Breast epithelium (tissue), 4 donors: ENCODE data around the gene MED9. TPM values are rescaled to one million over a fixed set of nuclear protein-coding genes. Genes with fewer than 3 reads are reported as not detected.

Source experiments
- DNase-seq, 2 donors: peaks; one replicate each; pipeline ENCODE4 v3.0.0-alpha.2; 2019; ENCODE audit warnings: low spot score in 2 of 2
- H3K27ac ChIP-seq, 2 donors: fragments of 200-600 bp; sonication (generic) in 1 of 2; one replicate each; pipeline ENCODE4 v1.5.1; 2016 to 2019; ENCODE audit warnings: mild to moderate bottlenecking in 1 of 2
- H3K27me3 ChIP-seq, 2 donors: fragments of 200-600 bp; sonication (generic) in 1 of 2; one replicate each; pipeline versions ENCODE4 v1.5.1 to v1.6.0; 2017 to 2019; ENCODE audit warnings: control low read depth in 1 of 2, mild to moderate bottlenecking in 1 of 2
- H3K36me3 ChIP-seq: fragments of 200-600 bp; one replicate; pipeline ENCODE4 v1.5.1; 2019
- H3K4me1 ChIP-seq, 2 donors: fragments of 200-600 bp; sonication (generic); one replicate each; pipeline ENCODE4 v1.5.1; 2016 to 2019; ENCODE audit warnings: control low read depth in 1 of 2
- H3K4me3 ChIP-seq, 3 donors: fragments of 200-600 bp; sonication (generic); 1 replicate in 2 of 3; 2 replicates in 1 of 3; pipeline ENCODE4 v1.5.1; 2016 to 2019; ENCODE audit warnings: mild to moderate bottlenecking in 3 of 3, moderate library complexity in 2 of 3
- H3K9me3 ChIP-seq, 2 donors: fragments of 200-600 bp; sonication (generic) in 1 of 2; one replicate each; pipeline ENCODE4 v1.5.1; 2016 to 2019; ENCODE audit warnings: control low read depth in 1 of 2
- POLR2A ChIP-seq: fragments of 450-650 bp; IDR thresholded peaks from one replicate; pipeline ENCODE4 v1.6.1; 2016; ENCODE audit warnings: antibody characterized with exemption, mild to moderate bottlenecking, moderate library complexity
- POLR2AphosphoS5 ChIP-seq, 3 donors: sonication (generic); formaldehyde crosslinking; IDR thresholded peaks; one replicate each; pipeline ENCODE4 v1.6.1; 2017; ENCODE audit warnings: antibody characterized with exemption in 3 of 3
- intact Hi-C: fragments of 100-400 bp; cut with DNase I; formaldehyde crosslinking; loops from one replicate; pipeline ENCODE4 v1.15.1; 2023; ENCODE audit warnings: low total_unique reads
- total RNA-seq, 3 donors: library from RNA; depleted of rRNA; stranded (reverse); fragments of >200 nt; gene quantifications; one replicate each; pipeline ENCODE4 v1.1.0, GENCODE V29; 2016
- TF ChIP-seq, protein P1 (sequence below), 3 donors: fragments of 450-650 bp; IDR thresholded peaks; one replicate each; pipeline ENCODE4 v1.5.1; 2016 to 2017; ENCODE audit warnings: antibody characterized with exemption in 3 of 3, mild to moderate bottlenecking in 3 of 3, moderate library complexity in 3 of 3

MED9 gene
- total RNA-seq, 3 donors from 2014 or later, result 13.4 to 22.5 (median 20.0) TPM

- DNase-seq, result peak in 1 of 2 donors; percentile 40
- H3K27ac ChIP-seq, result no peak overlapping the region
- H3K27me3 ChIP-seq, result no peaks in the 10 kb centered on the region
- no peaks in the 10 kb centered on the region for H3K9me3 ChIP-seq
- intact Hi-C loops, result no loop called here
- H3K4me3 ChIP-seq, result no peak overlapping the region
- TF ChIP-seq POLR2A (no peak), POLR2AphosphoS5 (IDR thresholded peaks at IDR 0.05) (no peak)
- TF ChIP-seq, protein P1, sequence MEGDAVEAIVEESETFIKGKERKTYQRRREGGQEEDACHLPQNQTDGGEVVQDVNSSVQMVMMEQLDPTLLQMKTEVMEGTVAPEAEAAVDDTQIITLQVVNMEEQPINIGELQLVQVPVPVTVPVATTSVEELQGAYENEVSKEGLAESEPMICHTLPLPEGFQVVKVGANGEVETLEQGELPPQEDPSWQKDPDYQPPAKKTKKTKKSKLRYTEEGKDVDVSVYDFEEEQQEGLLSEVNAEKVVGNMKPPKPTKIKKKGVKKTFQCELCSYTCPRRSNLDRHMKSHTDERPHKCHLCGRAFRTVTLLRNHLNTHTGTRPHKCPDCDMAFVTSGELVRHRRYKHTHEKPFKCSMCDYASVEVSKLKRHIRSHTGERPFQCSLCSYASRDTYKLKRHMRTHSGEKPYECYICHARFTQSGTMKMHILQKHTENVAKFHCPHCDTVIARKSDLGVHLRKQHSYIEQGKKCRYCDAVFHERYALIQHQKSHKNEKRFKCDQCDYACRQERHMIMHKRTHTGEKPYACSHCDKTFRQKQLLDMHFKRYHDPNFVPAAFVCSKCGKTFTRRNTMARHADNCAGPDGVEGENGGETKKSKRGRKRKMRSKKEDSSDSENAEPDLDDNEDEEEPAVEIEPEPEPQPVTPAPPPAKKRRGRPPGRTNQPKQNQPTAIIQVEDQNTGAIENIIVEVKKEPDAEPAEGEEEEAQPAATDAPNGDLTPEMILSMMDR (IDR thresholded peaks at IDR 0.05), result no peak
- H3K36me3 ChIP-seq, result no peaks in the 10 kb centered on the region
- H3K4me1 ChIP-seq, result no peaks in the 10 kb centered on the region
Observed at GRCh38 chr17:17533901-17534441, 57.2 kb downstream of the MED9 start.

DNA sequence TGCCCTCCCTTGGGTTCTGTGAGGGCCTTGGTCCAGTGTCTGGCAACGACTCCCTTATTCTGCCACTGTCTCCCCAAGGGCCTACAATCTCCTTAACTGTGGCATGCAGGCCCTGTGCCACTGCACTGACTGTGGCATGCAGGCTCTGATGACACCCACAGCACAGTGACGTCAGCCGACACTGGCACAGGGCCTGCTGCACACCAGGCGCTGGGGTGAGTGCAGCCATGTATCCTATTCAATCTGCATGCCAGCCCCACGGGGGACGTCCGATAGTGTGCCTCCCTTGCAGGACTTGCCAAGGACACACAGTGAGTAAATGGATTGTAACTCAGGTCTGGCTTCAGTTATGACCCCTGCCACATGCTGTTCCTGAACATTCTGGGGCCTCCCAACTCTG lies 59.2 kb downstream of the MED9 start:
- intact Hi-C loops, result no loop called here
- Histone ChIP-seq H3K27me3 (no peaks in the 10 kb centered on the region), H3K4me1 (no peaks in the 10 kb centered on the region), H3K27ac (peak overlapping the region in 1 of 2 donors; percentile 2), H3K4me3 (no peak overlapping the region), H3K9me3 (no peaks in the 10 kb centered on the region), H3K36me3 (no peaks in the 10 kb centered on the region)
- DNase-seq, result peak; percentile 66 to 80
- TF ChIP-seq POLR2A, result no peak
- TF ChIP-seq POLR2AphosphoS5 (IDR thresholded peaks at IDR 0.05), result no peak
- TF ChIP-seq, protein P1 (IDR thresholded peaks at IDR 0.05), result no peak

- DNase-seq, result no peak
- intact Hi-C loops, result no loop called here
- Histone ChIP-seq H3K36me3 (no peaks in the 10 kb centered on the region), H3K4me3 (no peak overlapping the region), H3K27me3 (no peaks in the 10 kb centered on the region), H3K27ac (peak overlapping the region in 1 of 2 donors; percentile 2), H3K9me3 (no peaks in the 10 kb centered on the region), H3K4me1 (no peaks in the 10 kb centered on the region)
- TF ChIP-seq, protein P1 (IDR thresholded peaks at IDR 0.05), result no peak
- TF ChIP-seq POLR2A, result no peak
- TF ChIP-seq POLR2AphosphoS5 (IDR thresholded peaks at IDR 0.05), result no peak
Observed at GRCh38 chr17:17536702-17537101, 59.9 kb downstream of the MED9 start.

DNA sequence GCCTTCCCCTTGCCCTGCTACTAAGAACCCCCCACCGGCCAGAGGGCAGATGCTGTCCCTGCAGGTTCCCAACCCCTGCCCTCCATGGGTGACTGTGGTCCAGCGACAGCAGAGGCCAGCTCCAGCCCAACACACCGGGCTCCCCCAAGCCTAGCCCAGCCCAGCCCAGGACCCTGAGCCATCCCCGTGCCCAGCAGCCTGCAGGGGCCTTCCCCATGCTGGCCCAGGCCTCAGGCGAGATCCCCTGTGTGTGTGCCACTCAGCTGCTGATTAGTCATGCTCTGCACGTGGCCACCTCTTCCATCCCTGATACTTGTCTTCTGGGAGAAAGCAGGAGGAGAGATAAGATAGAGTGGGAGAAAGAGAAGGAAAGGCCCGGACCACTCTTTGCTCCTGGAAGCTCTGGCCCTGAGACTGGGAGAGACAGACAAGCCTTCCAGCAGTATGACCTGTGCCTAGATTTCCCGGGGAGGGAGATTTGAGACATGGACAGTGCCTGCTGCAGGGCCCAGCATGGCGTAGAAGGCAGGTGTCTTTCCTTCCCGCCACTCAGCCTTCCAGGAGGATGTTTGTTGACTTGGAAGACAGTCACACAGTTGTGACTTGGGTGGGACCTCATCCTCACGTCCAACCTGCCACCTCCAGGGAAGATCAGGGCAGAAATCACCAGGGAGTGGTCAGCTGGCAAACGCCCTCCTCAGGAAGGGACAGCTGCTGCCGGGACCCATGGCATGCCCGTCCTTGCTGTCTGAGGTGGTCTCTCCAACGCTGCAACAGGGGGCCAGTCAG lies 60.7 kb downstream of the MED9 start:
- no peak for TF ChIP-seq POLR2AphosphoS5 (IDR thresholded peaks at IDR 0.05)
- Histone ChIP-seq H3K9me3 (no peaks in the 10 kb centered on the region), H3K36me3 (no peaks in the 10 kb centered on the region), H3K4me3 (no peak overlapping the region), H3K4me1 (no peaks in the 10 kb centered on the region), H3K27ac (peak overlapping the region; percentile 30 to 46), H3K27me3 (no peaks in the 10 kb centered on the region)
- intact Hi-C loops, result no loop called here
- DNase-seq, result no peak

DNA sequence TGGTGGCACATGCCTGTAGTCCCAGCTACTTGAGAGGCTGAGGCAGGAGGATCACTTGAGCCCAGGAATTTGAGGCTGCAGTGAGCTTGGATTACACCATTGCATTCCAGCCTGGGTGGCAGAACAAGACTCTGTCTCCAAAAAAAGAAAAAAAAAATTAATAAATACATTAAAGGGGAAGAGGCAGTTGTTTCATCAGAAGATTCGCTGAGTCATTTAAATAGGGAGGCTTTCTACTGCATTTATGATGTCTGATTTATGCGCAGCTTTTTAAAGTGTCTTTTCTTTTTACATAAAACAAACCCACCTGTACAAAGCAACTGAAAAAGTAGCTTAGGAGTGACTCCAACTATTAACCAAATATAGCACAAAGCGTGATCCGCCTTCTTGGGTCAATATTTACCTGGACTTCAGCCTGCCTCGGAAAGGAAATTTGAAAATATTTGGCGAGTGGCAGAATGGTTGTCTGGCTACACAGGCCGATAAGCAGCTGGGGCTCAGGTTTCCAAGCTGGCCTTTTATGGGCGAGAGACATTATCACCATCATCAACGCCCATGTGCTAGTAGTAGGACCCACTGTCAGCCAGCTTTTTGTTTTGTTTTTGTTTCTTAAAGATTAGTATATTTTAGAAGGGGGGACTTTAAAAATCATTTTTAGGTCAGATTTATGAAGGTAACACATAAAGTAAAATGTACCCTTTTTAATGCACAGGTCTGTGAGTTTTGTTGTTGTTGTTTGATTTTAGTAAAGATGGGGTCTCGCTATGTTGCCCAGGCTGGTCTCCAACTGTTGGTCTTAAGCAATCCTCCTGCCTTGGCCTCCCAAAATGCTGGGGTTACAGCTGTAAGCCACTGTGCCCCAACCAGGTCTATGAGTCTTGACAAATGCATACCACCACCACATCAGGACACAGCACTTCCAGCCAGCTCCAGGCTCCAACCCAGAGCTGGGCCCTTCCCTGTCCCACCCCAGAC lies 61.9 kb downstream of the MED9 start:
- no peak overlapping the region for H3K4me3 ChIP-seq
- no peaks in the 10 kb centered on the region for H3K36me3 ChIP-seq
- TF ChIP-seq POLR2A (no peak), POLR2AphosphoS5 (IDR thresholded peaks at IDR 0.05) (no peak)
- TF ChIP-seq, protein P1 (IDR thresholded peaks at IDR 0.05), result no peak
- DNase-seq, result no peak
- peak overlapping the region in 1 of 2 donors; percentile 46 for H3K27ac ChIP-seq
- intact Hi-C loops, result no loop called here
- no peaks in the 10 kb centered on the region for H3K9me3 ChIP-seq
- no peaks in the 10 kb centered on the region for H3K27me3 ChIP-seq
- H3K4me1 ChIP-seq, result no peaks in the 10 kb centered on the region
